ENCODE results near the gene GPR171. TPM values are rescaled to one million over a fixed set of nuclear protein-coding genes. Genes with fewer than 3 reads are reported as not detected.

The GPR171 gene
- total and polyA plus RNA-seq, 2 of the 13 experiments (the other 11 are each of a cell fraction or from before 2014, with no cell fraction given) = not detected

DNA sequence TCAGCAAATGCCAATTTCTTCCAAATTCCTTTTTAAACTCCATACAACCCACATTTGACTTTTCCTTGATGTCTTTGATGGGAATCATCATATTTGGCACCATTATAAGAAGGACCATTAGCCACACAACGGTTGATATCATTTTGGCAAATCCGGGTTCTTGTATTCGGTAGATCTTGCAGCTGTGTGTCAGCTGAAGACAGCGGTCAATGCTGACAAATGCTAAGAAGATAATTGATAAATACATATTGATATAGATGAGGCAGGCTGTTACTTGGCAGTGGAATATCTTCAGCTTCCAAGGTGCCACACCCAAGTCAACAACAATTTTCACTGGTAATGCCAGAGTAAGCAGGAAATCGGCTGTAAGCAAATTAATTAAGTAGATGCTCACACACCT is 4.2 kb downstream of the GPR171 start:
- WGBS (ENCODE audit: low lambda C conversion rate) = 85% methylated on average over 5 of the region's 5 CpGs
- POLR2A ChIA-PET = interaction anchor here (0.9 to 3.8 kb wide), 6 partner anchors 9 to 23 kb away, joined by 3 to 54 read pairs (median 6); no protein-coding TSS in a partner anchor
- Histone ChIP-seq H3K9ac (ENCODE audit: insufficient read depth, low read depth, low read length) (peak overlapping the region; percentile 35), H4K20me1 (ENCODE audit: insufficient read depth, low read length) (no peaks in the 10 kb centered on the region), H3K36me3 (replicated peaks in 1 of 2; ENCODE audit: control insufficient read depth in 1 of 2, insufficient read depth in 2 of 2, low read length in 2 of 2) (no peaks in the 10 kb centered on the region), H3K4me3 (replicated peaks in 1 of 3; ENCODE audit: insufficient read depth in 1 of 3, low read depth in 2 of 3, low read length in 3 of 3) (no peak overlapping the region), H2AFZ (ENCODE audit: low read length) (no peak overlapping the region), H3K4me1 (ENCODE audit: insufficient read depth, low read length) (peaks cover 63% of the 10 kb centered on the region), H3K4me2 (ENCODE audit: low read depth, low read length) (peak overlapping the region; percentile 25), H3K9me3 (ENCODE audit: low read length) (no peaks in the 10 kb centered on the region), H3K27me3 (ENCODE audit: control insufficient read depth in 1 of 2, insufficient read depth in 2 of 2, low read length in 2 of 2) (no peaks in the 10 kb centered on the region), H3K27ac (ENCODE audit: extremely low read length, insufficient read depth, low read length) (peak overlapping the region; percentile 89), H3K79me2 (ENCODE audit: insufficient read depth, low read length) (no peaks in the 10 kb centered on the region)
- ATAC-seq = no peak
- intact Hi-C loops (cut with micrococcal nuclease; ENCODE audit: unreplicated experiment) = loop anchor here (1.0 to 5.0 kb wide), 3 partner anchors 21 to 1407 kb away; partner anchors contain the start of gene ANKUB1
- in situ Hi-C loops (cut with HindIII; ENCODE audit: extremely low pct_ligation_motif_present, low pct_unique_long_range_greater_than_20kb) = no loop called here
- CTCF ChIA-PET (ENCODE audit: low intra/inter-chr PET ratio, low total read pairs) = no interaction called here
- no peak for DNase-seq (ENCODE audit: low spot score)
- TSS peak; percentile 93 for BruUV-seq (replicated peaks)
- no peak for FAIRE-seq
- TF ChIP-seq AGO1 (IDR thresholded peaks at IDR 0.05; ENCODE audit: low read depth, low read length, poor library complexity, severe bottlenecking) (no peak), CHD4 (IDR thresholded peaks at IDR 0.05; ENCODE audit: borderline replicate concordance, low read length) (peak; percentile 61; the same call in 1 of the 2 replicates), ZNF256 (CRISPR knock-in tag; conservative IDR thresholded peaks at IDR 0.05) (no peak), ETV6 (CRISPR knock-in tag; conservative IDR thresholded peaks at IDR 0.05) (no peak), ZSCAN25 (CRISPR knock-in tag; IDR thresholded peaks at IDR 0.05) (no peak), CBFB (CRISPR knock-in tag; IDR thresholded peaks at IDR 0.05) (no peak), GTF3A (CRISPR knock-in tag; conservative IDR thresholded peaks at IDR 0.05) (no peak), ZNF367 (CRISPR knock-in tag; IDR thresholded peaks at IDR 0.05; ENCODE audit: borderline replicate concordance) (no peak), IKZF4 (CRISPR knock-in tag; IDR thresholded peaks at IDR 0.05; ENCODE audit: borderline replicate concordance, low read depth, not compliant biosample characterization) (no peak), ZNF616 (CRISPR knock-in tag; IDR thresholded peaks at IDR 0.05; ENCODE audit: low read depth) (no peak), ZNF253 (CRISPR knock-in tag; IDR thresholded peaks at IDR 0.05; ENCODE audit: borderline replicate concordance) (no peak), PRPF4 (IDR thresholded peaks at IDR 0.05; ENCODE audit: low read depth, low read length, poor library complexity, severe bottlenecking) (peak; percentile 95), JUND (CRISPR knock-in tag; IDR thresholded peaks at IDR 0.05) (no peak), PAWR (CRISPR knock-in tag; IDR thresholded peaks at IDR 0.05; ENCODE audit: borderline replicate concordance) (no peak), HMG20A (CRISPR knock-in tag; IDR thresholded peaks at IDR 0.05; ENCODE audit: borderline replicate concordance) (no peak), NFAT5 (CRISPR knock-in tag; IDR thresholded peaks at IDR 0.05) (no peak), HOXA5 (CRISPR knock-in tag; IDR thresholded peaks at IDR 0.05) (no peak)
- TF ChIP-seq, protein P1, sequence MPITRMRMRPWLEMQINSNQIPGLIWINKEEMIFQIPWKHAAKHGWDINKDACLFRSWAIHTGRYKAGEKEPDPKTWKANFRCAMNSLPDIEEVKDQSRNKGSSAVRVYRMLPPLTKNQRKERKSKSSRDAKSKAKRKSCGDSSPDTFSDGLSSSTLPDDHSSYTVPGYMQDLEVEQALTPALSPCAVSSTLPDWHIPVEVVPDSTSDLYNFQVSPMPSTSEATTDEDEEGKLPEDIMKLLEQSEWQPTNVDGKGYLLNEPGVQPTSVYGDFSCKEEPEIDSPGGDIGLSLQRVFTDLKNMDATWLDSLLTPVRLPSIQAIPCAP (CRISPR knock-in tag; IDR thresholded peaks at IDR 0.05; ENCODE audit: low read depth) = no peak
- TF ChIP-seq, protein P2, sequence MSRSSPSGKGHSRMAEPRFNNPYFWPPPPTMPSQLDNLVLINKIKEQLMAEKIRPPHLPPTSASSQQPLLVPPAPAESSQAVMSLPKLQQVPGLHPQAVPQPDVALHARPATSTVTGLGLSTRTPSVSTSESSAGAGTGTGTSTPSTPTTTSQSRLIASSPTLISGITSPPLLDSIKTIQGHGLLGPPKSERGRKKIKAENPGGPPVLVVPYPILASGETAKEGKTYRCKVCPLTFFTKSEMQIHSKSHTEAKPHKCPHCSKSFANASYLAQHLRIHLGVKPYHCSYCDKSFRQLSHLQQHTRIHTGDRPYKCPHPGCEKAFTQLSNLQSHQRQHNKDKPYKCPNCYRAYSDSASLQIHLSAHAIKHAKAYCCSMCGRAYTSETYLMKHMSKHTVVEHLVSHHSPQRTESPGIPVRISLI (CRISPR knock-in tag; IDR thresholded peaks at IDR 0.05; ENCODE audit: borderline replicate concordance) = no peak

Data from HepG2 (cell line).